ENCODE results near the gene SLC48A1.

Gene SLC48A1

GRCh38 chr12:47775100-47775911, 2.3 kb downstream of the SLC48A1 start:
- H3K4me3 ChIP-seq (ENCODE audit: low read depth, low read length): no peak overlapping the region
- TF ChIP-seq, protein P1, sequence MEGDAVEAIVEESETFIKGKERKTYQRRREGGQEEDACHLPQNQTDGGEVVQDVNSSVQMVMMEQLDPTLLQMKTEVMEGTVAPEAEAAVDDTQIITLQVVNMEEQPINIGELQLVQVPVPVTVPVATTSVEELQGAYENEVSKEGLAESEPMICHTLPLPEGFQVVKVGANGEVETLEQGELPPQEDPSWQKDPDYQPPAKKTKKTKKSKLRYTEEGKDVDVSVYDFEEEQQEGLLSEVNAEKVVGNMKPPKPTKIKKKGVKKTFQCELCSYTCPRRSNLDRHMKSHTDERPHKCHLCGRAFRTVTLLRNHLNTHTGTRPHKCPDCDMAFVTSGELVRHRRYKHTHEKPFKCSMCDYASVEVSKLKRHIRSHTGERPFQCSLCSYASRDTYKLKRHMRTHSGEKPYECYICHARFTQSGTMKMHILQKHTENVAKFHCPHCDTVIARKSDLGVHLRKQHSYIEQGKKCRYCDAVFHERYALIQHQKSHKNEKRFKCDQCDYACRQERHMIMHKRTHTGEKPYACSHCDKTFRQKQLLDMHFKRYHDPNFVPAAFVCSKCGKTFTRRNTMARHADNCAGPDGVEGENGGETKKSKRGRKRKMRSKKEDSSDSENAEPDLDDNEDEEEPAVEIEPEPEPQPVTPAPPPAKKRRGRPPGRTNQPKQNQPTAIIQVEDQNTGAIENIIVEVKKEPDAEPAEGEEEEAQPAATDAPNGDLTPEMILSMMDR (IDR thresholded peaks at IDR 0.05; ENCODE audit: low read depth, low read length): no peak
- DNase-seq (ENCODE audit: low read depth, low spot score): no peak
- in situ Hi-C loops (cut with HindIII; ENCODE audit: low sequenced_read_pairs): no loop called here

DNA sequence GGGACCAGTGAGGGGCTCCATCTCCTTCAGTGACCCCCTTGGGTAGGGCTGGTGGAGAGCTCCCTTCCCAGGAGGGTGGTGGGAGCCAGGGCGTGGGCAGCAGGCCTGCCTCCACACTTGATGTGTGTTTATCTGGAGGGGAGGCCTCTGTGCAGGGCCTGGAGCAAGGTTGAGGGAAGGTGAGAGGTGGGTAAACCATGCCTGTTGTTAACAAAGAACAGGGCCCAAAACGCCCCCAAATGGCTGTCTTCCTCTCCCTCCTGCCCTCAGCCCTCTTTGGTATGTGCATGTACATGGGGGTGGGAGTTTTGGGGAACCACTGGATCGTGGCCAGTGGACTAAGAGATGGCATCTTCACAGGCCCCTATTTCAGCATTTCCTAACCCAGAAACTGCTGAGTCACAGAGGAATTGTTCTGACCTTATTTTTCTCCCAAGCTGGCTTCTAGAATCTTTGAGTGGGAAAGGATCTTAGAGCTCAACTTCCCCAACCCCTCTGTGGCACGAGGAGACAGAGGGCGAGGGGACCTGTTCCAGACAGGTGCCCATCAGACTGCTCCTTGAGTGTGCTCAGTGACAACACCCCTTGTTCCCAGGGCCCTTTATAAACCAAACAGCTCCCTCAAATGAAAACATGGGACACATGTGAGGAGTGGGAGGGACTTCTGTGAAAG, 3.6 kb downstream of the SLC48A1 start:
- in situ Hi-C loops (cut with HindIII; ENCODE audit: low sequenced_read_pairs): no loop called here
- no peak overlapping the region for H3K4me3 ChIP-seq (ENCODE audit: low read depth, low read length)
- TF ChIP-seq, protein P1 (IDR thresholded peaks at IDR 0.05; ENCODE audit: low read depth, low read length): no peak
- no peak for DNase-seq (ENCODE audit: low read depth, low spot score)

- TF ChIP-seq, protein P1 (IDR thresholded peaks at IDR 0.05; ENCODE audit: low read depth, low read length): no peak
- DNase-seq (ENCODE audit: low read depth, low spot score): no peak
- H3K4me3 ChIP-seq (ENCODE audit: low read depth, low read length): no peak overlapping the region
- in situ Hi-C loops (cut with HindIII; ENCODE audit: low sequenced_read_pairs): no loop called here
Observed at GRCh38 chr12:47777151-47777550, 4.1 kb downstream of the SLC48A1 start.

DNA sequence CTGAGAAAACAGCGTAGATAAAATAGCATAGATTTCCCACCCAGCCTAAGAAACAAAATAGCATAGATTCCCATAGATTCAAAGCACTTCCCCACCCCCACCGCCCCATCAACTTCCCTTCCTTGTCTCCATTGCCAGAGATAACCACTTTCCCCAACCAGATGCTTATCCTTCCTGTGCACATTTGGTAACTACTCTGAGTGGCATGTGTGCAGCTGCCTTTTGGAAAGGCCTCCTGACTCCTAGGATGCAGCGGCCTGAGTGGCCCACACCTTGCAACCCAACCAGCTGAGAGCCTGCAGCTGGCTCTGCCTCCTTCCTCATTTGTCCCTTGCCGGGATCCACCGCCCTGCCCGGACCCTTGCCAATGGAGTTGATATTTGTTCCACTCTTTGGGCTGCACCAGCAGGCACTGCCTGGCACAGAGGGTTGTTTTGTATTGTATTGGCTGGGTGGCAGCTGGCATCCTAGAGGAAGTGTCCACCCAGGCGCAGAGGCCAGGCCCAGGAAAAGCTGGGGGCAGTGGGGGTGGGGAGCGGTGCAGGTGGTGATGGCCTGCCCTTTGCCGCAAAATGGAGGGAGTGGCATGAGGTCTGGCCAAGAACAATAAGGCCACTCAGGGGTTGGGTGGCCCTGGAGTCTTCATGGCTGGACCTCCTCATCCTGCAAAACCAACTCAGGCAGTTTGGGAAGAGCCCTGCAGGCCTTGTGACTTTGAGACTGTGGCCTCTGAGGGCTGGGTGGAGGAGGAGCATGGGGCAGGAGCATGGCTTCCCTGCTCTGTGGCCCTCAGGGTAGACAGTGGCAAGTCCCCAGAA, 4.9 kb downstream of the SLC48A1 start:
- in situ Hi-C loops (cut with HindIII; ENCODE audit: low sequenced_read_pairs): no loop called here
- TF ChIP-seq, protein P1 (IDR thresholded peaks at IDR 0.05; ENCODE audit: low read depth, low read length): no peak
- no peak overlapping the region for H3K4me3 ChIP-seq (ENCODE audit: low read depth, low read length)
- DNase-seq (ENCODE audit: low read depth, low spot score): no peak

- in situ Hi-C loops (cut with HindIII; ENCODE audit: low sequenced_read_pairs): no loop called here
- no peak overlapping the region for H3K4me3 ChIP-seq (ENCODE audit: low read depth, low read length)
- DNase-seq (ENCODE audit: low read depth, low spot score): no peak
- TF ChIP-seq, protein P1 (IDR thresholded peaks at IDR 0.05; ENCODE audit: low read depth, low read length): no peak
Observed at GRCh38 chr12:47778881-47779280, 5.8 kb downstream of the SLC48A1 start.

GRCh38 chr12:47779301-47779942, 6.4 kb downstream of the SLC48A1 start:
- TF ChIP-seq, protein P1 (IDR thresholded peaks at IDR 0.05; ENCODE audit: low read depth, low read length): peak; percentile 93
- peak; percentile 87 for DNase-seq (ENCODE audit: low read depth, low spot score)
- H3K4me3 ChIP-seq (ENCODE audit: low read depth, low read length): no peak overlapping the region
- in situ Hi-C loops (cut with HindIII; ENCODE audit: low sequenced_read_pairs): no loop called here

Measured in astrocyte of the spinal cord (primary cell).